OCI-LY7 (cell line): ENCODE data around the gene CLCA1. TPM values are rescaled to one million over a fixed set of nuclear protein-coding genes. Genes with fewer than 3 reads are reported as not detected.

Experiments
- BruUV-seq: library from RNA; stranded (reverse); fragments of 400-500 nt; replicated peaks from 2 replicates; lab custom pipeline; 2021; lab: Mats Ljungman, UMichigan
- CTCF ChIA-PET: fragments of 300-600 bp; sonication (Branson Sonifier 250); formaldehyde crosslinking; loops from one replicate; lab custom pipeline; 2022; ENCODE audit warnings: antibody characterized with exemption; ENCODE audit not compliant: unreplicated experiment; lab: Charles Lee
- POLR2A ChIA-PET: fragments of 300-600 bp; sonication (Branson Sonifier 250); formaldehyde crosslinking; loops from one replicate; lab custom pipeline; 2022; ENCODE audit warnings: antibody characterized with exemption; lab: Charles Lee
- DNase-seq: peaks from one replicate; pipeline ENCODE4 v3.0.0-alpha.2; 2015; ENCODE audit warnings: low spot score
- H2AFZ ChIP-seq: fragments of 200-600 bp; sonication (generic), shearing (Covaris generic); 2 replicates; pipeline ENCODE4 v1.6.1; 2014; ENCODE audit warnings: mild to moderate bottlenecking, antibody characterized with exemption, low read length, moderate library complexity
- H3K27ac ChIP-seq: fragments of 200-600 bp; sonication (generic); 2 replicates; pipeline ENCODE4 v1.5.1; 2014; ENCODE audit warnings: mixed run types, low read depth, mild to moderate bottlenecking, moderate library complexity, low read length, inconsistent platforms; ENCODE audit not compliant: poor library complexity, severe bottlenecking
- H3K36me3 ChIP-seq: fragments of 200-600 bp; sonication (generic); 2 replicates; pipeline ENCODE4 v1.6.1; 2014; ENCODE audit warnings: mild to moderate bottlenecking, antibody characterized with exemption, low read length, moderate library complexity, mixed read lengths; ENCODE audit not compliant: insufficient read depth
- H3K4me1 ChIP-seq: fragments of 200-600 bp; sonication (generic); 2 replicates; pipeline ENCODE4 v1.5.1; 2014; ENCODE audit warnings: mild to moderate bottlenecking, low read length; ENCODE audit not compliant: insufficient read depth, poor library complexity, severe bottlenecking
- H3K4me2 ChIP-seq: fragments of 200-600 bp; sonication (generic); 2 replicates; pipeline ENCODE4 v1.6.1; 2014; ENCODE audit warnings: mild to moderate bottlenecking, low read length
- H3K4me3 ChIP-seq: fragments of 200-600 bp; sonication (generic); 2 replicates; pipeline ENCODE4 v1.5.1; 2014; ENCODE audit warnings: mild to moderate bottlenecking, low read depth, low read length; ENCODE audit not compliant: poor library complexity, severe bottlenecking
- H3K79me2 ChIP-seq: fragments of 200-600 bp; sonication (generic); 2 replicates; pipeline ENCODE4 v1.6.1; 2016; ENCODE audit warnings: low read depth, mild to moderate bottlenecking, low read length, moderate library complexity, mixed read lengths; ENCODE audit not compliant: insufficient read depth
- H3K9me2 ChIP-seq: fragments of 200-600 bp; sonication (generic); 2 replicates; pipeline ENCODE4 v1.6.1; 2016; ENCODE audit warnings: mild to moderate bottlenecking, low read length, mixed read lengths; ENCODE audit not compliant: insufficient read depth
- H3K9me3 ChIP-seq: fragments of 200-600 bp; sonication (generic); 2 replicates; pipeline ENCODE4 v1.6.1; 2014; ENCODE audit warnings: mild to moderate bottlenecking, mixed run types, low read length, mixed read lengths
- H4K20me1 ChIP-seq: fragments of 200-600 bp; sonication (generic); 2 replicates; pipeline ENCODE4 v1.6.1; 2014; ENCODE audit warnings: mild to moderate bottlenecking, antibody characterized with exemption, low read length, moderate library complexity, mixed read lengths; ENCODE audit not compliant: insufficient read depth
- CTCF ChIP-seq: fragments of 200-600 bp; sonication (generic); conservative IDR thresholded peaks from 2 replicates; pipeline ENCODE4 v1.5.1; 2014; ENCODE audit warnings: mild to moderate bottlenecking, antibody characterized with exemption, low read length, moderate library complexity, mixed read lengths
- EZH2phosphoT487 ChIP-seq: fragments of 200-600 bp; sonication (generic); IDR thresholded peaks from 2 replicates; pipeline ENCODE4 v1.6.1; 2018; ENCODE audit warnings: low read depth, borderline replicate concordance, mild to moderate bottlenecking, mixed run types, antibody characterized with exemption, low read length, moderate library complexity, mixed read lengths
- intact Hi-C: fragments of 100-400 bp; cut with micrococcal nuclease; formaldehyde crosslinking; loops from one replicate; pipeline ENCODE4 v1.10.0; 2022; ENCODE audit not compliant: unreplicated experiment
- total RNA-seq, 2 experiments: library from RNA; depleted of rRNA in 1 of 2; stranded (reverse); fragments of >200 nt in 1 of 2; shearing (Covaris generic) in 1 of 2; gene quantifications; 2 replicates each; pipeline ENCODE4 v1.2.3, GENCODE V29; 2014 to 2022

Gene CLCA1
- total RNA-seq, 2 experiments from 2014 or later: not detected

- intact Hi-C loops: loop anchor here (5.0 kb wide), 2 partner anchors 182 to 237 kb away; no protein-coding TSS in a partner anchor
Observed at GRCh38 chr1:86504895-86505563, 36.3 kb downstream of the CLCA1 start.

GRCh38 chr1:86505564-86505902 is 36.8 kb downstream of the CLCA1 start:
- DNase-seq: no peak
- POLR2A ChIA-PET: interaction anchor here (0.6 to 1.0 kb wide), 3 partner anchors 10 to 78 kb away, joined by 3 to 4 read pairs (median 4); no protein-coding TSS in a partner anchor
- Histone ChIP-seq H3K36me3 (no peaks in the 10 kb centered on the region), H3K4me1 (no peaks in the 10 kb centered on the region), H3K9me2 (no peaks in the 10 kb centered on the region), H2AFZ (no peak overlapping the region), H3K27ac (no peak overlapping the region), H3K4me3 (no peak overlapping the region), H3K79me2 (no peaks in the 10 kb centered on the region), H4K20me1 (no peaks in the 10 kb centered on the region), H3K4me2 (no peak overlapping the region), H3K9me3 (no peaks in the 10 kb centered on the region)
- CTCF ChIA-PET: no interaction called here
- BruUV-seq: no TSS peak
- intact Hi-C loops: no loop called here
- TF ChIP-seq CTCF: no peak
- TF ChIP-seq EZH2phosphoT487: no peak

More at GRCh38 chr1:86504895-86505563, 36.3 kb downstream of the CLCA1 start:
- no peaks in the 10 kb centered on the region for H3K9me3 ChIP-seq
- no peak for TF ChIP-seq EZH2phosphoT487
- H4K20me1 ChIP-seq: no peaks in the 10 kb centered on the region
- ChIA-PET CTCF (no interaction called here), POLR2A (interaction anchor here (0.6 to 1.0 kb wide), 3 partner anchors 9 to 223 kb away, joined by 3 to 4 read pairs (median 3); no protein-coding TSS in a partner anchor)
- no peaks in the 10 kb centered on the region for H3K4me1 ChIP-seq
- H3K4me2 ChIP-seq: no peak overlapping the region
- DNase-seq: no peak
- no peaks in the 10 kb centered on the region for H3K79me2 ChIP-seq
- H2AFZ ChIP-seq: no peak overlapping the region
- peaks cover under 1% of the 10 kb centered on the region; the same call in 1 of the 2 replicates for H3K36me3 ChIP-seq
- no peak overlapping the region for H3K27ac ChIP-seq
- no peaks in the 10 kb centered on the region for H3K9me2 ChIP-seq
- H3K4me3 ChIP-seq: no peak overlapping the region
- BruUV-seq: no TSS peak

GRCh38 chr1:86507935-86508582 is 39.3 kb downstream of the CLCA1 start:
- H4K20me1 ChIP-seq: no peaks in the 10 kb centered on the region
- intact Hi-C loops: no loop called here
- no TSS peak for BruUV-seq
- H2AFZ ChIP-seq: no peak overlapping the region
- H3K27ac ChIP-seq: no peak overlapping the region
- H3K9me3 ChIP-seq: no peaks in the 10 kb centered on the region
- POLR2A ChIA-PET: interaction anchor here (0.6 kb wide), 1 partner anchor 133 kb away, joined by 3 read pairs; no protein-coding TSS in a partner anchor
- H3K4me3 ChIP-seq: no peak overlapping the region
- peak; percentile 20 for DNase-seq
- CTCF ChIA-PET: no interaction called here
- TF ChIP-seq CTCF: peak; percentile 74
- TF ChIP-seq EZH2phosphoT487: no peak
- H3K4me2 ChIP-seq: no peak overlapping the region
- H3K79me2 ChIP-seq: no peaks in the 10 kb centered on the region
- H3K36me3 ChIP-seq: no peaks in the 10 kb centered on the region
- H3K9me2 ChIP-seq: no peaks in the 10 kb centered on the region
- H3K4me1 ChIP-seq: no peaks in the 10 kb centered on the region
